SH-SY5Y (cell line): ENCODE results near the gene PSPN.

Source experiments
- GATA2 ChIP-seq: IDR thresholded peaks from 2 replicates; pipeline ENCODE4 v1.6.1; 2011; ENCODE audit warnings: mild to moderate bottlenecking, low read depth, low read length
- GATA3 ChIP-seq: IDR thresholded peaks from 2 replicates; pipeline ENCODE4 v1.6.1; 2011; ENCODE audit warnings: low read depth, mild to moderate bottlenecking, low read length, moderate library complexity

PSPN gene

GRCh38 chr19:6375411-6376010 lies at the start of gene PSPN:
TSS of gene PSPN (minus strand) at chr19:6375933. CDS start at chr19:6375849, 84 bp downstream.
- TF ChIP-seq GATA2 (no peak), GATA3 (no peak)

- TF ChIP-seq GATA2 (no peak), GATA3 (no peak)
These were observed 49.4 kb upstream of the PSPN start for GRCh38 chr19:6424939-6425731.

DNA sequence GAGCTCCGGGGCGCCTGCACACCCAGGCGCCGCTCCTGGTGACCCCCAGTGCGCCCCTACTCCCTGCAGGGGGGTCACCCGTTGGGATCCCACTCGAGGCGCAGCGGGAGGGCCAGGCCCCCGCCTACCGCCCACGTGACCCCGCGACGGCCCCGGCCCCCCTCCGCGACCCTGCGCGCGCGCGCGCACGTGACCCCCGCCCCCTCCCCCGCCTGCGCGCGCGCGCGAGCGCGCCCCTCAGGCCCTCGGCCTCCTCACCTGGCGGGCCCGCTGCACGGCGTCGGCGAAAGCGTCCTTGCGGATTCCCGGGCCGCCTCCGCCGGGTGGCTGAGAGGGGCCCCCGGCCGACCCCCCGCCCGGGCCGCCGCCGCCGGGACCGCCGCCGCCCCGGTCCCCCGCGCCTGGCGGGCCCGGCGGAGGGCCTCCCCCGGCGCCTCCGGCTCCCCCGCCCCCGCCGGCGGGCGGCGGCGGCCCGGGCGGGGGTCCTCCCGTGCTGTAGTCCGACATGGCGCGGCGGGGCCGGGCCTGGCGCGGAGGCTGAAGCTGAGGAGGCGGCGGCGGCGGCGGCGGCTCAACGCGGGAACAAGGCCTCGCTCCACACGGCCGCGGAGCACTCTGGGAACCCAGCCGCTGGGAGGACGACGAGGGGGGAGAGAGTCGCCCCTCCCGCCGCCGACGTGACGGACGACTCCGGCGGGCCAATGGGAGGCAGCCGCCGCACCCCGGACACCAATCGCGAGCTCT lies 48.6 kb upstream of the PSPN start, which contains the start of gene KHSRP:
Gene KHSRP, minus strand, starts transcription at position 617 of the 744 bp plus-strand sequence. Its CDS starts 110 bp downstream, at position 507.
- TF ChIP-seq GATA2 (no peak), GATA3 (no peak)

GRCh38 chr19:6423499-6424194 lies 47.9 kb upstream of the PSPN start:
- TF ChIP-seq GATA2 (no peak), GATA3 (no peak)

DNA sequence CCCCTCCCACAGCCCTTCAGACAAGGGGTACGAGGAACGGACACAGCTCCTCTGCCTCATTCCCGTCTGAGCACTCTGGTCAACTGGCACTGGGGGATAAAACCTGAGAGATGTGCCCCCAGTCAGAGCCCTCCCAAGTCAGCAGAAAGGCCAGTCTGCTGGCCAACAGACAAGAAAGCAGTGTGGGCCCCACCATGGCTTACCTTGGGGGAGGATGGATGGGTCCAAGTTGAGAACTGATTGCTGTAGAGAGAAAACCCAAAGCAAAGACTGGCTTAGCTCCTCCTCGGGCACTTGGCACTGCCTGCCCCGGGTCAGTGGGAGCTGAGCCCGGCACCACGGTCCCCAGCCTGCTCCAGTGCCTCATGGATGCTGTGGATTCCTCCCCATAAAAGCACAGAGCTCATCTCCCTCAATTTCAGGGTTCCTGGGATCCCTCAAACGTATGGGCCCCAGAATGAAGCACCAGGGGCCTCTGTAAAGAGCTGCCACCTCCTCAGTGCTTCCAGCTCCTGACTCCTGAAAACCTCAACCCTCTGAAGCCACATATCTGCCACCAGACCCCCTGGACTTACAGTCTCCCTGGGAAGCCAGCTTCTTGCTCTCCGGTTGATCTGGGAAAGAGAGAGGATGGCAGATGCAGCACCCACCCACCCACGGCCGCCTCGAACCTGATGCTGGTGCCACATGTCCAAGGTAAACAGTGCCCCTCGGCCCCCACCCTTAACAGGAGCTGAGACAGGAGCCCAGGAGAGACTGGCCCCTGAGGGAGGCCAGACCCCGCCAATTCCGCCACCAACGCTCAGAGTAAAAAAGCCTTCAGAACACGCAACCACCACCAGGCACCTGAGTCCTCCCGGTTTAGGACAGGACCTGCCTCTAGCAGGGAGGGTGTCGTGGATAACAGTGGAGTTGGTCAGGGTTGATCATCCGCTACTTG lies 45.6 kb upstream of the PSPN start:
- TF ChIP-seq GATA2 (no peak), GATA3 (no peak)

- TF ChIP-seq GATA3 (no peak), GATA2 (no peak)
These were observed 42.8 kb upstream of the PSPN start for GRCh38 chr19:6418562-6418932.

- TF ChIP-seq GATA3 (no peak), GATA2 (no peak)
These were observed 42.2 kb upstream of the PSPN start for GRCh38 chr19:6417713-6418561.

DNA sequence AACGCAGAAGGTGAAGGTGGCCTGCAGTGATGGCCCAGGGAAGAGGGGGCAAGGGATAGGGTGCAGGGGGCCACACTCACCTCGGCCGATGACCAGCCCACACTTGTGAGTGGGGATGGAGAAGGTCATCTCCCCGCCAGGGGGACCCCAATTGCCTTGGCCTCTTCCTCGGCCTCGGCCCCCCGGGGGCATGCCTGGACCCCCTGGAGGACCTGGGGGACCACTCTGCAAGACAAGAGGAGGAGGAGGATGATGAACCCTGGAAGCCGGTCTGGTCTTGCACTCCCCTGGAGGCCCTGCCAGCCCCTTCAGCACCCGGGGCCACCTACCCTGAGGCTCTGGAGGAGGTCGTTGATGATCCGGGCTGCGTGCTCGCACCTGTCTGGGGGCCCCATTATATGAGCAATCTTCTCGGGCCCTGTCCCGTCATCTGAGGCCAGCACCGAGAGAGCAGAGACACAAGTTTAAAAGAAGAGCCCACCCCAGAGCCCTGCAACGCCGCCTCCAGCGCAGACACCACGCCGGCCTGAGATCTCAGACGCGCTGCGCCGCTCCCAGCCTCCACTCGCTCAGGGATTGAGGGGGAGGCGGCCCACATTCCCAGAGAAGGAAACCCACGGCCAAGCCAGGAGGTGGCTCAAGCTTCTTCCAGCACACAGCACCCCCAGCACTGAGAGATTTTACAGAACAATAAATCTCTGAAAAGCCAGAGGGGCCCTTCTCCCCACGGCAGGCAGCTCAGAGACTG lies 41.1 kb upstream of the PSPN start:
- TF ChIP-seq GATA2: no peak
- TF ChIP-seq GATA3: no peak

- TF ChIP-seq GATA3: no peak
- TF ChIP-seq GATA2: no peak
These were observed 40.0 kb upstream of the PSPN start for GRCh38 chr19:6415591-6416190.

- TF ChIP-seq GATA2: no peak
- no peak for TF ChIP-seq GATA3
These were observed 39.3 kb upstream of the PSPN start for GRCh38 chr19:6414793-6415590.
